ENCODE results near the gene GFOD1.

- TF ChIP-seq CTCF (conservative IDR thresholded peaks at IDR 0.05; ENCODE audit: low read depth, low read length) (no peak), FOS (IDR thresholded peaks at IDR 0.05; ENCODE audit: low read depth, low read length) (no peak), POLR2A (IDR thresholded peaks at IDR 0.05; ENCODE audit: low read depth, low read length) (no peak), CEBPB (IDR thresholded peaks at IDR 0.05; ENCODE audit: low read depth, low read length) (no peak), CHD1 (IDR thresholded peaks at IDR 0.05; ENCODE audit: low read depth, low read length) (no peak), SMC3 (IDR thresholded peaks at IDR 0.05; ENCODE audit: low read depth, low read length) (no peak), NFE2L2 (IDR thresholded peaks at IDR 0.05; ENCODE audit: low read depth, low read length) (no peak), MAZ (IDR thresholded peaks at IDR 0.05; ENCODE audit: borderline replicate concordance, low read depth, low read length) (no peak), RFX5 (IDR thresholded peaks at IDR 0.05; ENCODE audit: low read depth, low read length) (no peak)
Measured at GRCh38 chr6:13468839-13469238, 18.6 kb downstream of the GFOD1 start.
